Liver (tissue), 9 donors: ENCODE results near the gene MNAT1. TPM values are rescaled to one million over a fixed set of nuclear protein-coding genes. Genes with fewer than 3 reads are reported as not detected.

Experiments
- DNase-seq: peaks from one replicate; pipeline ENCODE4 v3.0.0-alpha.2; 2017; ENCODE audit warnings: low spot score
- H3K27ac ChIP-seq, 2 donors: one replicate each; pipeline ENCODE4 v1.7.0; 2013; ENCODE audit warnings: inconsistent platforms in 2 of 2, low read length in 2 of 2, control low read depth in 1 of 2, low read depth in 1 of 2, mild to moderate bottlenecking in 1 of 2
- H3K27me3 ChIP-seq, 4 donors: one replicate each; pipeline versions ENCODE4 v1.6.1 to v1.7.0; 2013; ENCODE audit warnings: low read length in 3 of 4, inconsistent platforms in 1 of 4, mild to moderate bottlenecking in 1 of 4, moderate library complexity in 1 of 4; ENCODE audit not compliant: control insufficient read depth in 4 of 4, insufficient read depth in 4 of 4
- H3K36me3 ChIP-seq, 4 donors: one replicate each; pipeline versions ENCODE4 v1.6.1 to v1.7.0; 2013; ENCODE audit warnings: low read length in 3 of 4, mild to moderate bottlenecking in 3 of 4, low read depth in 1 of 4, moderate library complexity in 1 of 4; ENCODE audit not compliant: control insufficient read depth in 4 of 4, insufficient read depth in 3 of 4
- H3K4me1 ChIP-seq, 4 donors: one replicate each; pipeline versions ENCODE4 v1.6.1 to v1.7.0; 2013; ENCODE audit warnings: low read length in 3 of 4, mild to moderate bottlenecking in 3 of 4, moderate library complexity in 1 of 4; ENCODE audit not compliant: control insufficient read depth in 4 of 4, insufficient read depth in 4 of 4
- H3K4me3 ChIP-seq, 3 donors: one replicate each; pipeline versions ENCODE4 v1.6.1 to v1.7.0; 2013; ENCODE audit warnings: low read length in 3 of 3, control low read depth in 1 of 3, low read depth in 1 of 3, mild to moderate bottlenecking in 1 of 3
- H3K9ac ChIP-seq, 2 donors: one replicate each; pipeline ENCODE4 v1.7.0; 2013; ENCODE audit warnings: low read length in 2 of 2, mild to moderate bottlenecking in 2 of 2, moderate library complexity in 2 of 2, control low read depth in 1 of 2, low read depth in 1 of 2
- H3K9me3 ChIP-seq, 4 donors: one replicate each; pipeline versions ENCODE4 v1.6.1 to v1.7.0; 2013; ENCODE audit warnings: low read length in 3 of 4; ENCODE audit not compliant: control insufficient read depth in 4 of 4
- EGR1 ChIP-seq, 2 donors: IDR thresholded peaks; 2 replicates each; pipeline ENCODE4 v1.6.1; 2016 to 2018; ENCODE audit warnings: antibody characterized with exemption in 2 of 2, low read depth in 2 of 2
- FOXA1 ChIP-seq: IDR thresholded peaks from 2 replicates; pipeline ENCODE4 v1.6.1; 2016; ENCODE audit warnings: antibody characterized with exemption
- GABPA ChIP-seq, 2 donors: IDR thresholded peaks in 1 of 2; conservative IDR thresholded peaks in 1 of 2; 2 replicates each; pipeline ENCODE4 v1.6.1; 2016; ENCODE audit warnings: antibody characterized with exemption in 2 of 2, mild to moderate bottlenecking in 1 of 2, moderate library complexity in 1 of 2
- HNF4A ChIP-seq, 2 donors: conservative IDR thresholded peaks; 2 replicates each; pipeline ENCODE4 v1.6.1; 2016; ENCODE audit warnings: antibody characterized with exemption in 2 of 2, mild to moderate bottlenecking in 2 of 2
- HNF4G ChIP-seq: IDR thresholded peaks from 2 replicates; pipeline ENCODE4 v1.6.1; 2016; ENCODE audit warnings: antibody characterized with exemption
- JUND ChIP-seq, 2 donors: IDR thresholded peaks; 2 replicates each; pipeline ENCODE4 v1.6.1; 2016; ENCODE audit warnings: antibody characterized with exemption in 2 of 2
- MAX ChIP-seq: IDR thresholded peaks from 2 replicates; pipeline ENCODE4 v1.6.1; 2016; ENCODE audit warnings: antibody characterized with exemption
- NR2F2 ChIP-seq: IDR thresholded peaks from 2 replicates; pipeline ENCODE4 v1.6.1; 2016; ENCODE audit warnings: antibody characterized with exemption
- RAD21 ChIP-seq, 2 donors: IDR thresholded peaks; 2 replicates each; pipeline ENCODE4 v1.6.1; 2016; ENCODE audit warnings: antibody characterized with exemption in 2 of 2, mild to moderate bottlenecking in 2 of 2
- REST ChIP-seq: IDR thresholded peaks from 2 replicates; pipeline ENCODE4 v1.6.1; 2016; ENCODE audit warnings: antibody characterized with exemption, mild to moderate bottlenecking
- RXRA ChIP-seq, 2 donors: IDR thresholded peaks; 2 replicates each; pipeline ENCODE4 v1.6.1; 2017 to 2018; ENCODE audit warnings: antibody characterized with exemption in 2 of 2, mild to moderate bottlenecking in 1 of 2
- SP1 ChIP-seq: IDR thresholded peaks from 2 replicates; pipeline ENCODE4 v1.6.1; 2018; ENCODE audit warnings: antibody characterized with exemption, mild to moderate bottlenecking
- WGBS: extraction: QIAGEN DNeasy Blood & Tissue Kit; methylation state at CpG from one replicate; pipeline ENCODE4 v1.1.7; 2013; 5-methylcytosine and 5-hydroxymethylcytosine counted together
- polyA plus RNA-seq, 2 donors: library from polyadenylated mRNA; stranded (reverse) in 1 of 2; unstranded in 1 of 2; fragments of 200-250 nt in 1 of 2; fragments of >200 nt in 1 of 2; fragmentation: Nextera tagmentation in 1 of 2; extraction: Ambion mirVana in 1 of 2; gene quantifications; one replicate each; pipeline versions ENCODE4 v1.2.1 to v1.2.3, GENCODE V29; 2013 to 2015
- total RNA-seq, 2 donors: library from RNA; depleted of rRNA; stranded (reverse); fragments of >200 nt; gene quantifications; one replicate each; pipeline ENCODE4 v1.2.3, GENCODE V29; 2014
- TF ChIP-seq, protein P1 (sequence below): IDR thresholded peaks from 2 replicates; pipeline ENCODE4 v1.6.1; 2016; ENCODE audit warnings: antibody characterized with exemption
- TF ChIP-seq, protein P2 (sequence below): fragments of 150-350 bp; IDR thresholded peaks from 2 replicates; pipeline ENCODE4 v1.5.1; 2017; ENCODE audit warnings: improper control_type of control experiment, low read depth, low read length; ENCODE audit not compliant: missing input control
- TF ChIP-seq, protein P3 (sequence below): IDR thresholded peaks from 2 replicates; pipeline ENCODE4 v1.6.1; 2016; ENCODE audit warnings: antibody characterized with exemption
- donor health status: healthy.
- donor health status: healthy.
- donor health status: healthy.
- donor health status: healthy.
- donor health status: healthy.

The MNAT1 gene
- total and polyA plus RNA-seq, 4 donors, result 8.9 to 18.5 (median 14.6) TPM

DNA sequence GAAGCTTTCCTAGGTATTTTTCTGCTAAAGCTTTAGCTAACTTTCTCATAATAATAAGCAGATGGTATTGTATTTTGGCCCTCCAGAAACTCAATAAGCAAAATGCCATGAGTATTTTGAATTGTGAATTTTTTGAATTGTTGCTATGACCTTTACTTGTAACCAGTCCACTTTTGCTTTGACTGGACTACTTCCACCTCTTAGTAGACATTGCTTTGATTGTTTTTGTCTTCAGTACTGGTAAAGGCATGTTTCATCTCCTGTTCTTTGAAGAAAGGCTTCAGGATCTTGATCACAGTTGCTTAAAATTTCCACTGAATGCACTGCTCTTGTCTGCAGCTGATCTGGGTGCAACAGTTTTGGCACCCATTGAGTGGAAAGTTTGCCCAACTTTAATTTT lies 144.0 kb downstream of the MNAT1 start:
- Histone ChIP-seq H3K9ac (no peak overlapping the region), H3K4me3 (no peak overlapping the region), H3K9me3 (peaks cover 0 to 3% (median 0%) of the 10 kb centered on the region in 4 donors), H3K27me3 (no peaks in the 10 kb centered on the region), H3K27ac (no peak overlapping the region), H3K36me3 (peaks cover 0 to 2% (median 0%) of the 10 kb centered on the region in 4 donors), H3K4me1 (no peaks in the 10 kb centered on the region)
- DNase-seq, result no peak
- no peak for TF ChIP-seq GABPA (IDR thresholded peaks at IDR 0.05 in 1 of 2, conservative IDR thresholded peaks at IDR 0.05 in 1 of 2)
- TF ChIP-seq, protein P1, sequence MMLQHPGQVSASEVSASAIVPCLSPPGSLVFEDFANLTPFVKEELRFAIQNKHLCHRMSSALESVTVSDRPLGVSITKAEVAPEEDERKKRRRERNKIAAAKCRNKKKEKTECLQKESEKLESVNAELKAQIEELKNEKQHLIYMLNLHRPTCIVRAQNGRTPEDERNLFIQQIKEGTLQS, result no peak
- TF ChIP-seq EGR1 (IDR thresholded peaks at IDR 0.05; ENCODE audit: low read depth in 2 of 2), result no peak
- TF ChIP-seq HNF4G, result no peak
- TF ChIP-seq MAX, result no peak
- TF ChIP-seq NR2F2, result no peak
- TF ChIP-seq FOXA1, result no peak
- TF ChIP-seq, protein P2, sequence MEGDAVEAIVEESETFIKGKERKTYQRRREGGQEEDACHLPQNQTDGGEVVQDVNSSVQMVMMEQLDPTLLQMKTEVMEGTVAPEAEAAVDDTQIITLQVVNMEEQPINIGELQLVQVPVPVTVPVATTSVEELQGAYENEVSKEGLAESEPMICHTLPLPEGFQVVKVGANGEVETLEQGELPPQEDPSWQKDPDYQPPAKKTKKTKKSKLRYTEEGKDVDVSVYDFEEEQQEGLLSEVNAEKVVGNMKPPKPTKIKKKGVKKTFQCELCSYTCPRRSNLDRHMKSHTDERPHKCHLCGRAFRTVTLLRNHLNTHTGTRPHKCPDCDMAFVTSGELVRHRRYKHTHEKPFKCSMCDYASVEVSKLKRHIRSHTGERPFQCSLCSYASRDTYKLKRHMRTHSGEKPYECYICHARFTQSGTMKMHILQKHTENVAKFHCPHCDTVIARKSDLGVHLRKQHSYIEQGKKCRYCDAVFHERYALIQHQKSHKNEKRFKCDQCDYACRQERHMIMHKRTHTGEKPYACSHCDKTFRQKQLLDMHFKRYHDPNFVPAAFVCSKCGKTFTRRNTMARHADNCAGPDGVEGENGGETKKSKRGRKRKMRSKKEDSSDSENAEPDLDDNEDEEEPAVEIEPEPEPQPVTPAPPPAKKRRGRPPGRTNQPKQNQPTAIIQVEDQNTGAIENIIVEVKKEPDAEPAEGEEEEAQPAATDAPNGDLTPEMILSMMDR, result no peak
- TF ChIP-seq SP1, result no peak
- no peak for TF ChIP-seq RAD21 (IDR thresholded peaks at IDR 0.05)
- no peak for TF ChIP-seq RXRA (IDR thresholded peaks at IDR 0.05)
- no peak for TF ChIP-seq JUND (IDR thresholded peaks at IDR 0.05)
- TF ChIP-seq, protein P3, sequence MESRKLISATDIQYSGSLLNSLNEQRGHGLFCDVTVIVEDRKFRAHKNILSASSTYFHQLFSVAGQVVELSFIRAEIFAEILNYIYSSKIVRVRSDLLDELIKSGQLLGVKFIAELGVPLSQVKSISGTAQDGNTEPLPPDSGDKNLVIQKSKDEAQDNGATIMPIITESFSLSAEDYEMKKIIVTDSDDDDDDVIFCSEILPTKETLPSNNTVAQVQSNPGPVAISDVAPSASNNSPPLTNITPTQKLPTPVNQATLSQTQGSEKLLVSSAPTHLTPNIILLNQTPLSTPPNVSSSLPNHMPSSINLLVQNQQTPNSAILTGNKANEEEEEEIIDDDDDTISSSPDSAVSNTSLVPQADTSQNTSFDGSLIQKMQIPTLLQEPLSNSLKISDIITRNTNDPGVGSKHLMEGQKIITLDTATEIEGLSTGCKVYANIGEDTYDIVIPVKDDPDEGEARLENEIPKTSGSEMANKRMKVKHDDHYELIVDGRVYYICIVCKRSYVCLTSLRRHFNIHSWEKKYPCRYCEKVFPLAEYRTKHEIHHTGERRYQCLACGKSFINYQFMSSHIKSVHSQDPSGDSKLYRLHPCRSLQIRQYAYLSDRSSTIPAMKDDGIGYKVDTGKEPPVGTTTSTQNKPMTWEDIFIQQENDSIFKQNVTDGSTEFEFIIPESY, result no peak
- TF ChIP-seq REST, result no peak
- no peak for TF ChIP-seq HNF4A (conservative IDR thresholded peaks at IDR 0.05)

- H3K4me3 ChIP-seq, result no peak overlapping the region
- peaks cover 0 to 2% (median 0%) of the 10 kb centered on the region in 4 donors for H3K36me3 ChIP-seq
- no peak overlapping the region for H3K27ac ChIP-seq
- H3K9me3 ChIP-seq, result peaks cover 0 to 6% (median 0%) of the 10 kb centered on the region in 4 donors
- H3K9ac ChIP-seq, result no peak overlapping the region
- TF ChIP-seq EGR1 (IDR thresholded peaks at IDR 0.05; ENCODE audit: low read depth in 2 of 2) (no peak), RXRA (IDR thresholded peaks at IDR 0.05) (no peak), NR2F2 (no peak)
- TF ChIP-seq, protein P2, result no peak
- H3K4me1 ChIP-seq, result no peaks in the 10 kb centered on the region
- H3K27me3 ChIP-seq, result no peaks in the 10 kb centered on the region
- WGBS, result 97% methylated on average over 1 of the region's 1 CpG
- DNase-seq, result no peak
Measured at GRCh38 chr14:60882219-60882618, 147.7 kb downstream of the MNAT1 start.
